ENCODE results near the gene MTERF1.

Gene MTERF1

DNA sequence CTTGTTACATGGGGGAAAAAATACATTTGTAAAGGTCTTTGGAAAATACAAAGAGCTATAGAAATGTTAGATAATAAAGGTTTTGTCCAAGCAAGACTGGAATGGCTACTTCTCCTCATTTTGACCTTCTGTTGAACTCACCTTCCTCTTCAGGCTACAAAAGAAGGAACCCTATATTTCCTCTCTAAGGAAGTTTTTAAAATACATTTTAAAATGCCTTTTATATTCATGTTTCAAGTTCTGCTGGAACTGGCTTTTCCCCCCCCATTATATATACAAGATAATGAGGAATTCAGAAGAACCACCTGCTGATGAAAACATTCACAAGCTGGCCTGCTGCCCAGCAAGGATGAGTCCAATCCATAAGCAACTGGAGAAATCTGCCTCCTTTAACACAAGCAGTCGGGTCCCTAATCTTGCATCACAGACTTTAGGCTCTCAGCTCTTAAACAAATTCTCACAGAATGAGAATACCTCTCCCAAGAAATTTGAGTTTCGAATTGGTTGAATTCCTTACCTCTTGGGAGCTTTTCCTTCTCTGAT is 44.6 kb downstream of the MTERF1 start:
- peak; percentile 14 for DNase-seq (ENCODE audit: low read depth)
- no peak for TF ChIP-seq CTCF (IDR thresholded peaks at IDR 0.05; ENCODE audit: low read length, missing control alignments)
- H3K4me3 ChIP-seq (replicated peaks; ENCODE audit: low read depth, low read length), result no peak overlapping the region

DNA sequence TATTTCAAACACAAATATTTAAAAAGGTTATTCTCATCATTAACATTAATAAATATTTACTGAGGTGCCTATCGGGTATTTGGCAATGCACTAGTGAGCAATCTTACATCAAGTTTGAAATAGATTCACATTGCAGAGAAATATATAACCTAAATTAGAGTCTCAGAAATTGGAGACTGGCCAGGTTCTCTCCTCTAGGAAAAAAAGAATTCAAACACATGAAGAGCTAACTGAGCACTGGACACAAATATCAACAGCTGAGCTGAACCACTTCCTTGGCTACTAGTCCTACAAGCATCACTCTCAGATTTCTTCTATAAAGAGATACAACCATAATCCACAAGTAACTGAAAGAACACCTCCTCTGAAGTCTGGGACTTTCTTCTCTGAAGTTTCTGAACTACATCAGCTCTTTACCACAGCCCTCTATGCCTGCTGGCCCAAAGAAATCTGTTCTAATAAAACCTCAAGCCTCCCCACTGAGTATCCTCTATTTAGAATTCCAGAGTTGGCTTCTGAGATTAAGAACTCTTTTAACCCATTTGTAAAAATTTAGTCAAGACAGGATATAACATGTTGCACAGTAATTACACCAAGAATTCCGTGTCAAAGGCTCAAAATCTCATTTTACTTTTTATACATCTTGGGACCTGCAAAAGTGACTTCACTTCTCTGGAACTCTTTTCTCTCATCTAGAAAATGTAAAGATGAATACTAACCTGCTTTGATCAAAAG is 45.2 kb downstream of the MTERF1 start:
- no peak for TF ChIP-seq CTCF (IDR thresholded peaks at IDR 0.05; ENCODE audit: low read length, missing control alignments)
- DNase-seq (ENCODE audit: low read depth), result no peak
- no peak overlapping the region for H3K4me3 ChIP-seq (replicated peaks; ENCODE audit: low read depth, low read length)

DNA sequence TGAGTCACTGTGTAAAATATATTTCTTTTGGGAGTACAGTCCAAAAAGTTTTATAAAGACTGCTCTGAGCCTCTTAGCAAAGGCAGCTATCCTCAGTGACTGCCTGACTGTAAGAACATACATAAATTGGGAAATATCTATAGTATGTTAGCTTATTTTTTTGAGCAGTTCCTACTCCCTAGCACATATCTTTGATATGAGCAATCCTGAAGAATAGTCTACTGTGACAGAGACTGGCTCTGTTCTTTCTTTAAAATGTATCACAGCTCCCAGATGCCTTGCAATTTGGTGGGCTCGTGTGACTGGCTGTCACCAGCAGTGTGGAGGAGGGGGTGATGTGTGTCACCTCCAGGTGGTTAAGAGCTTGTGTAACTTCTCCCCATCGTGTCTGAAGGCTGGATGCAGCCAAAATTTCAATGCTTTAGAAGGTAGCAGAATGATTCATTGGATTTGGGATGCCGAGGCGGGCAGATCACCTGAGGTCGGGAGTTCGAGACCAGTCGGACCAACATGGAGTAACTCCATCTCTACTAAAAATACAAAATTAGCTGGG is 47.9 kb downstream of the MTERF1 start:
- no peak overlapping the region for H3K4me3 ChIP-seq (replicated peaks; ENCODE audit: low read depth, low read length)
- TF ChIP-seq CTCF (IDR thresholded peaks at IDR 0.05; ENCODE audit: low read length, missing control alignments), result no peak
- no peak for DNase-seq (ENCODE audit: low read depth)

- DNase-seq (ENCODE audit: low read depth), result no peak
- H3K4me3 ChIP-seq (replicated peaks; ENCODE audit: low read depth, low read length), result no peak overlapping the region
- TF ChIP-seq CTCF (IDR thresholded peaks at IDR 0.05; ENCODE audit: low read length, missing control alignments), result no peak
Observed at GRCh38 chr7:91827169-91827568, 53.3 kb downstream of the MTERF1 start.

DNA sequence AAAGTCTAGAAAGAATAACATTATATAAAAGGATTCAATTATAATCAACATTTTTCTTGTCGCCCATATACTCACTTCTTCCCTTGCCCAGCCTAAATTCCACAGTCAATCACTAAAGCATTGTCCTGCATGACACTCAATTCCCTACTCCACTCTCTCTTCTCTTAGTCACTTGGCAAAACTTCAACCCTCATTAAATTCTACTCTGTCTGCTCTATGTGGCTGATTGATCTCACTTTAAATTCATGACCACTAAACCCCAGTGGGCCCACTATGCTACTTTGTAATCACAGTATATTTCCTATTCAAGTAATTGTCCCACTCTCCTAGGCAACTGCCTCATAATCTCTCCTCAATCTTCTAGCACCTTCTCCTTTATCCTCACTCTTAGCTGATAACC is 54.1 kb downstream of the MTERF1 start:
- no peak for DNase-seq (ENCODE audit: low read depth)
- no peak for TF ChIP-seq CTCF (IDR thresholded peaks at IDR 0.05; ENCODE audit: low read length, missing control alignments)
- no peak overlapping the region for H3K4me3 ChIP-seq (replicated peaks; ENCODE audit: low read depth, low read length)

DNA sequence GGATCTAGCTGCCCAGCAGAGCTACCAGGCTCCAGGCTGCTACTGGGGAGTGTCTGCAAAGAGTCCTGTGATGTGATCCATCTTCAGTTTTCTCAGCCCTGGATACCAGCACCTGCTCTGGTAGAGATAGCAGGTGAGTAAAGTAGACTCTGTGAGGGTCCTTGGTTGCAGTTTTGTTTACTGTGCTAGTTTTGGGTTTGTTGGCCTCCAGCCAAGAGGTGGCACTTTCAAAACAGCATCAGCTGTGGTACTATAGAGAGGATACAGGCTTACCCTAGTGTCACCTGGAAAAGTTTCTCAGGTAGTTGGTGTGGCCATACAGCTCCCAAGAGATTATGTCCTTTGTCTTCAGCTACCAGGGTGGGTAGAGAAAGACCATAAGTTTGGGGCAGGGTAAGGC is 56.3 kb downstream of the MTERF1 start:
- DNase-seq (ENCODE audit: low read depth), result no peak
- TF ChIP-seq CTCF (IDR thresholded peaks at IDR 0.05; ENCODE audit: low read length, missing control alignments), result no peak
- no peak overlapping the region for H3K4me3 ChIP-seq (replicated peaks; ENCODE audit: low read depth, low read length)

Data from fibroblast of pulmonary artery (primary cell).